GM19043 (cell line): ENCODE measurements around the gene PARP14.

ENCODE experiments used
- ATAC-seq: cut with Tn5 transposase; IDR thresholded peaks from one replicate; pipeline ENCODE4 v1.9.1; 2021; ENCODE audit warnings: low read depth; ENCODE audit not compliant: unreplicated experiment

PARP14 gene

DNA sequence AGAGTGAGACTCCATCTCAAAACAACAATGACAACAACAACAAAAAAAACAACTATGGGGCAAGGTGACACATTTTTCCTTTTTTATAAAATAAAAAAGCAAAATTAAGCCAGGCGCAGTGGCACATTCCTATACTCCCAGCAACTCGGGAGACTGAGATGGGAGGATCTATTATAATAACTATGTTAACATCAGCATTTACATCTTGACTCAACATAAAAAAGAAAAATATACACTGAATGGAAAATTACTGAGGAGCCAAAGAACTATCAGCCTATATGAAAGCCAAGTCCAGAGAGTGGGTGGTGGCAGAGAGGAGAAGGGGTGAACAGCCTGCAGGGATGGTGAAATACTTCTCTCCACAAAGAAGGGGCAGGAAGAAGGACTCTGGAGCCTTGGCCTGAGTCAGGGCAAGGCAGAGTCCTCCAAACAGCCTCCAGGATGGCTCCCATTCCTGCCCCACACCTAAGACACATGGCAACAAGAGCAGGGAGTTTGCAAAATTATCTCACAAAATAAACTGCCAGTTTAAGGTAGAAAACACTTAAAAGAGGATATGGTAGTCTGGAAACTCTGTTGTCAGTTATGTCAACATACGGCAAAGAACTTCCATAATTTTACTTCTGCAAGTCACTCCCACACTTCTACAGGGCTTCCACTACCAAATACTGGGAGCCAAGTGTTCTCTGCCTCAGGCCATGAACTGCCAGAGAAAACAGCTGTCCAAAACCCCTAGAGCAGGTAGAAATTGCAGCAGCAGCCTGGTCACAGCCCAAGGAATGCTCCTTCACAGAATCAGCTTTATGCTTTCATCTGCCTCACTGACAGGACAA, 87.1 kb downstream of the PARP14 start:
- ATAC-seq: no peak

DNA sequence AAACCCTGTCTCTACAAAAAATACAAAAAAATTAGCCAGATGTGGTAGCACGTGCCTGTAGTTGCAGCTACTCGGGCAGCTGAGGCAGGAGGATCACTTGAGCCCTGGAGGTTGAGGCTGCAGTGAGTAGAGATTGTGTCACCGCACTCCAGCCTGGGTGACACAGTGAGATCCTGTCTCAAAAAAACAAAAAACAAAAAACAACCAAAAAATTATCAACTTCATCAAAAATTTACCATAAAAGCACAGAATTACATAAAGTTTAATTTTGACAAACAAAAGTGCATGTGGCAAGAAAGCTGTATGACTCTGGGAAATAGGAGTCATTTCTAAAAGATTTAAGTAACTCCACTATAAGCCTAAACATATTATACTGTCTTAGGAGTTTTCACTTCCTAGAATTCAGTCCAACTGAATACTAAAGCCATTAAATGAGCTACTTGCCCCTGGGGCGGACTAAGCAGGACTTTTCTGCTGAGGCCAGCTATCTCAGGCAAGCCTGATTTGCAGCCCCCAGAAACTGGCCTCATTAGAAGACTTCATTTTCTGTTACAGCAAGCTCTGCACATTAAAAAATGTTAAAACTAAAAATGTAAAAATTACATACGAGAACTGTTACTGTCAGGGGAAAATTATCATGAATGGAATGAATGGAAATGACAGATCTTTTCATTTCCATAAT, 90.0 kb downstream of the PARP14 start:
- ATAC-seq: no peak

DNA sequence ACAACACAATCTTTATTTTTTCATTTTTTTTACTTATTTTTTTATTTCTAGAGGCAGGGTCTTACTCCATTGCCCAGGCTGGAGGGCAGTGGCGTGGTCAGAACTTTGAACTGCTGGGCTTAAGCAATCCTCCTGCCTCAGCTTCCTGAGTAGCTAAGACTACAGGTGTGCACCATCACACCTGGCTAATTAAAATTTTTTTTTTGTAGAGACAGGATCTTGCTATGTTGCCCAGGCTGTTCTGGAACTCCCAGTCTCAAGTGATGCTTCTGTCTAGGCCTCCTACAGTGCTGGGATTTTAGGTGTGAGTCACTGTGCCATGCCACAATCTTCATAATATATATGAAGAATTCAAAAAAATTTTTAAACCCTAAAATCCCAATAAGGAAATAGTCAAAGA, 92.2 kb downstream of the PARP14 start:
- no peak for ATAC-seq

DNA sequence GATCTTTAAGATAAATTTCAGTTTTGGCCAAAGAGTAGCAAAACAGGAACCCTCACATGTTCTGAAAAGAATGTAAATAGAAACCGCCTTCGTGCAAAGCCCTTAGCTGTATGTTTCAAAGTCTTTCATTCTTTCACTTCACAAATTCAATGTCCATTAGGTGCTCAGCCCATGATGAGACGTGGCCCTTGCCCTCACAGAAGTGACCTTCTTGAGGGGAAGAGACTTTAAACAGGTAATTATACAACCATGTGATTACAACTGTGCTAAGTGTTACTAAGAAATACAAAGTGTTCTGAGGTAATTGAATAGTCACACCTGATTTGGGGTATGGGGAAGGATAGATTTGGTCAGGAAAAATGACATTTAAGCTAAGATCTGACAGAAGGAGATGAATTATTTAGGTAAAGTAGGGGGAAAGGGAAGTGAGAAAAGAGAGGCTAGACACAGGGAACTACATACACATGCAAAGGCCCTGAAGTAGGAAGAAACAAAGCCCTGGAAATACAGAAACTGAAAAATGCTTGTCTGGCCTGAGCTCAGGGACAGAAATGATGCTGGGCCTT, 93.4 kb downstream of the PARP14 start:
- ATAC-seq: no peak

DNA sequence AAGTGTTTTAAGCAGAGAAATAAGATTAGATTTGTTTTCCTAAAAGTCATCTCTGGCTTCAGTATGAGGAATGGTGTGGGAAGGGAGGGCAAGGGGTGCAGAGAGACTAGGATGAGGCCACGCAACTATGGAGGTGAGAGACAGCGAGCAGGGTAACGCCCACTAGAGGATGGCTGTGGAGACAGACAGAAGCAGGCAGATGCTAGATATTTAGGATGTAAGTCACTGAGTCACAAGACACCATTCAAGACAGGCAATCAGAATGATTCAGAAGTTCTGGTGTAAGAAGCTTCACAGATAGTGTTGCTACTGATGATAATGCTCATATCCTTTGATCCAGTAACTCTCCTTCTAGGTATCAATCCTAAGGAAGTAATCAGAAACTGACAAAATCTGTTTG, 93.9 kb downstream of the PARP14 start:
- no peak for ATAC-seq

DNA sequence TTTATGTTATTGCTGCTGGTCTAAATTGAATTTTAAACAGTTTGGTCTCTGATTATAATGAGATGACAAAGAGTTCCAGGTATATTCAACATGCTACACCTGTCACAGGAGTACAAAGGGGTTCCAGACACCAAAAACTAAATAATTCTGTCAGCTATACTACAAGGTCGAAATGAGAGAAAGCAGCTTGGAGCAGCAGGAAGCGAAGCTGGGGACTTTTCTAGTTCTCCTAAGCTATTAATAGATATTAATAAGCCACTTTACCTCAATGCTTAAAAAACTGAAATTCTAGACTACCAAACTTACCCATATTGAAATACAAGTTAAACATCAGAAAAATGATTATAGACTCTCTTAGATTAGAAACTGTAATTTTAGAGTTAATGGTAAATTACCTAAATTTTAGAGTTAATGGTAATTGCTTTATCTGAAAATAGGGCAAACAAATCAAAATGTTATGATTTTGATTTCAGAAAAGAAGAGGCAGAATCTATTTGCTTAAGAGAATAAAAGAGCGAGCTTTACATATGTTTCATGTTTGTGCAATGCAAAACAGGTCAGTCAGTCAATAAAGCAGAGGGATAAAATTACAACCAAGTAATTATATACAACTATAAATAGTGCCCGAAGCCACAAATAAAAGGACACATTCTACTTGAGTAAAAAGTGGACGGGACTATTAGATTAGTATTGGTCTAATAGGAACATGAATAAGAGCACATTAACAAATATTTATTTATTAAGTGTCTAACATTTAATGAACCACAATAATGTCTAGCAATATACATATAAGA, 96.2 kb downstream of the PARP14 start:
- ATAC-seq: no peak

DNA sequence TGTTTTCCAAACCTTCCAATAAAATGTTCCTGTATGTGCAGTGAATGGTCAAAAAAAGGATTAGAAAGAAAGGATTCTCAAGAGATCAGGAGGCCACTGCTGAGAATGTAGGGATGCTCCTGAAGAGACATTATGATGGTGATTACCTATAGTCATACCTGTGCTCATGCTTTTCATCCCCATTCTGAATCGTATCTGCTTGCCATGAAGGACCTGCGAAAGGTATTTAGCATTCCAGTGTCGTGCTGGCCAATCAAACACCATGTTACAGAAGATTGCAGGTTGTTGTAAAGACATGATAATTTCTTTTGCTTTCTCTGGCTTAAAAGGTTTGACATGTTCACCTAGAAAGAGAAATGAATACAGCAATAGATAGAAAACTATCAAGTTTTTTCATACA, 96.9 kb downstream of the PARP14 start:
- no peak for ATAC-seq
